Vagina (tissue), 2 donors: ENCODE data around the gene RSPO1. TPM values are rescaled to one million over a fixed set of nuclear protein-coding genes. Genes with fewer than 3 reads are reported as not detected.
"Not testable (repeated sequence)": the region's sequence is repeated elsewhere in the genome, so short reads cannot be mapped to it uniquely, and the experiment has no call there.

Experiments used
- DNase-seq, 2 donors: peaks; one replicate each; pipeline ENCODE4 v3.0.0-alpha.2; 2017; ENCODE audit errors: extremely low spot score in 2 of 2
- H3K27ac ChIP-seq: fragments of 200-600 bp; sonication (generic); one replicate; pipeline ENCODE4 v1.5.1; 2019
- H3K27me3 ChIP-seq: fragments of 200-600 bp; sonication (generic); one replicate; pipeline ENCODE4 v1.5.1; 2019
- H3K36me3 ChIP-seq, 2 donors: fragments of 200-600 bp; sonication (generic); one replicate each; pipeline ENCODE4 v1.5.1; 2017 to 2019
- H3K4me1 ChIP-seq: fragments of 200-600 bp; sonication (generic); one replicate; pipeline ENCODE4 v1.5.1; 2019
- H3K4me3 ChIP-seq, 2 donors: fragments of 200-600 bp; sonication (generic); 1 replicate in 1 of 2; 2 replicates in 1 of 2; pipeline ENCODE4 v1.5.1; 2016 to 2019
- H3K9me3 ChIP-seq: fragments of 200-600 bp; sonication (generic); one replicate; pipeline ENCODE4 v1.5.1; 2019
- CTCF ChIP-seq, 3 experiments: fragments of 450-650 bp in 2 of 3; fragments of 200-600 bp in 1 of 3; sonication (generic) in 1 of 3; IDR thresholded peaks; one replicate each; pipeline ENCODE4 v1.5.1; 2017 to 2019; ENCODE audit warnings: antibody characterized with exemption in 3 of 3, mild to moderate bottlenecking in 2 of 3, moderate library complexity in 2 of 3
- POLR2A ChIP-seq, 2 donors: fragments of 450-650 bp; IDR thresholded peaks; one replicate each; pipeline ENCODE4 v1.6.1; 2017; ENCODE audit warnings: antibody characterized with exemption in 2 of 2, mild to moderate bottlenecking in 2 of 2, moderate library complexity in 2 of 2
- POLR2AphosphoS5 ChIP-seq, 2 donors: sonication (generic); formaldehyde crosslinking; IDR thresholded peaks; one replicate each; pipeline ENCODE4 v1.9.0; 2017; ENCODE audit warnings: antibody characterized with exemption in 2 of 2, mild to moderate bottlenecking in 2 of 2, low read depth in 1 of 2; ENCODE audit not compliant: insufficient read depth in 1 of 2
- intact Hi-C: fragments of 100-400 bp; cut with DNase I; formaldehyde crosslinking; loops from one replicate; pipeline ENCODE4 v1.15.1; 2023
- total RNA-seq: library from RNA; depleted of rRNA; stranded (reverse); fragments of >200 nt; gene quantifications from one replicate; pipeline ENCODE4 v1.2.3, GENCODE V29; 2016

Gene RSPO1, protein sequence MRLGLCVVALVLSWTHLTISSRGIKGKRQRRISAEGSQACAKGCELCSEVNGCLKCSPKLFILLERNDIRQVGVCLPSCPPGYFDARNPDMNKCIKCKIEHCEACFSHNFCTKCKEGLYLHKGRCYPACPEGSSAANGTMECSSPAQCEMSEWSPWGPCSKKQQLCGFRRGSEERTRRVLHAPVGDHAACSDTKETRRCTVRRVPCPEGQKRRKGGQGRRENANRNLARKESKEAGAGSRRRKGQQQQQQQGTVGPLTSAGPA
- total RNA-seq = 23.3 TPM

DNA sequence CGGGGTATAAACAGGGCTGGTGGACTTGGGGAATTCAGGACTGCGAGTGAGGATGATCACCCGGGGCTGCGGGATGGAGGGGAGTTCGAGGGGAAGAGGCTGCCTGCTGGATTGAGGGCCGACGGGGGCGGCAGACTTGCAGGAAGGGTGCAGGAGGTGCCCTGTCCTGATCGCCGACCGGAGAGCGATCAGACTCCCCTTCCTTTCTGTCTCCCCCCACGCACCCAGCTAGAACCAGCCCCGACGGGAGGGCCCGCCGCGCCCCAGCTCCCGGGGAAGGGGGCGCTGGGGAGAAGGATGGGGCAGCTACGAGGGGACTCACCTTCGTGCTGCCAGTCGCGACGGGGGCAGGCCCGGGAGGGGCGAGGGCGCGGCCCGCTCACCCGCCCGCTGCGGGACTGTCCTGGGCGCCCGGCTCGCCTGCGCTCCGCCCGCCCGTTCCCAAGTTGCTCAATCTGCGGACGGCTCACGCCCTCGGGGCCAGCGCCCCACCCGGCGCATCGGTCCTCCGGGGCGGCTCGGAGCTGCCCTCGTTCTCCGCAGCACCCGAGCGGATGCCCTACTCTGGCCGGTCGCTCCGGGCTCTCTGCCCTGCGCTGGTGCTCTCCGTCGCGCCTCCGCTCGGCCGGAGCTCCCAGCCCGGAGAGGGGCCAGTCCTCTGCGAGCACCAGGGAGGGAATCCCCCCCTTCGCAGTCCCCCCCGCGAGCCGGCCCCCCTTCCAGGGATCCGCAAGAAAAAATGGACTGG lies at the start of gene RSPO1:
Gene RSPO1 (minus strand): TSS at position 649 of the 748 bp plus-strand sequence. CDS start 5,231 bp downstream, outside the sequence.
- TF ChIP-seq CTCF (IDR thresholded peaks at IDR 0.05) (no peak), POLR2A (IDR thresholded peaks at IDR 0.05) (peak in 1 of 2 donors; percentile 12), POLR2AphosphoS5 (IDR thresholded peaks at IDR 0.05; ENCODE audit: insufficient read depth in 1 of 2, low read depth in 1 of 2) (peak in 1 of 2 donors; percentile 78)
- H3K36me3 ChIP-seq = no peaks in the 10 kb centered on the region
- no peaks in the 10 kb centered on the region for H3K27me3 ChIP-seq
- H3K9me3 ChIP-seq = no peaks in the 10 kb centered on the region
- DNase-seq = no peak
- intact Hi-C loops = no loop called here
- peaks cover 33% of the 10 kb centered on the region for H3K4me1 ChIP-seq
- peak within 1 kb of the TSS; percentile 61 for H3K27ac ChIP-seq
- peak within 1 kb of the TSS; percentile 51 to 52 for H3K4me3 ChIP-seq

DNA sequence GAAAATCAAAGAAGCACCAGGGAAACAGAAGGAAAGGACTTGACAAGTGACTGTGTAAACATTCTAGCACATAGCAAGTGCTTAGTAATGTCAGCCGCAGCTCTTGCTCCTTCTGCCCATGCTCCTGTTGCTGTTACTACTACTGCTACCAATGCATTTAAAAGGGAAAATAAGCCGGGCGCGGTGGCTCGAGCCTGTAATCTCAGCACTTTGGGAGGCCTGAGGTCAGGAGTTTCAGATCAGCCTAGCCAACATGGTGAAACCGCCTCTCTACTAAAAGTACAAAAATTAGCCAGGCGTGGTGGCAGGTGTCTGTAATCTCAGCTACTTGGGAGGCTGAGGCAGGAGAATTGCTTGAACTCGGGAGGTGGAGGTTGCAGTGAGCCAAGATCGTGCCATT lies 49.5 kb upstream of the RSPO1 start:
- intact Hi-C loops = loop anchor here (5.0 to 10.0 kb wide), 3 partner anchors 87 to 229 kb away; partner anchors contain the start of gene GNL2
- H3K4me3 ChIP-seq, DNase-seq, H3K27me3 ChIP-seq, H3K27ac ChIP-seq, H3K9me3 ChIP-seq, H3K4me1 ChIP-seq: not testable (repeated sequence)
- H3K36me3 ChIP-seq = peaks cover 0 to 35% of the 10 kb centered on the region in 2 donors

DNA sequence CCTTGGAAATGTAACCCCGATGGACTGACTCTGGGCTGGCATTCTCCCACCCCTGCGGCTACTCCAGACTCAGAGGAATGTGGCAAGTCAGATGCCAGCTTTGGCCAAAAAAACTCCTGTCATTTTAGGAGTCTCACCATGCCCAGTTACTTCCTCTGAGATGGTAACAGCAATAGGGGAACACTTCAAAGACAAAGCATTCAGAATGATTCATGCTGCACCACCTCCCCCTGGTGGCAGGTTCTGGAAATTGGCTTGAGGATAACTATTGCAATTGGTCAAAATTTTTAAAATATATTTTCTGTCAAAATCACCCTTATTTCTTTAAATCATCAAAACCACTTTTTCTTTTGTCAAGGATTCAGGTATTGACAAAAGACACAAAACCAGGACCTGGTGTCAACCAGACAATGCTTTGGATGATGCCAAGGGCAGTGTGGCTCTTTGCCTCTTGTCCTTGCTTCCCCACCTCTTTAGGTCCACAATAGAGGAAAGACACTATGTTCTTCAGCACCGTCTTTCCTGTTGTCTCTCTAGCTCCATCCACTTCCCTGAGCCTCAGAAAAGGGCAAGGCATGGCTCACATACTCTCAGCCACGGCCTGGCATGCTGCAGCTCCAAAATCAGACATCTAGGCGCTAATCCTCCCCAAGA lies 47.8 kb upstream of the RSPO1 start:
- intact Hi-C loops = loop anchor here (5.0 to 10.0 kb wide), 3 partner anchors 85 to 228 kb away; partner anchors contain the start of gene GNL2
- H3K36me3 ChIP-seq = peaks cover 0 to 31% of the 10 kb centered on the region in 2 donors

DNA sequence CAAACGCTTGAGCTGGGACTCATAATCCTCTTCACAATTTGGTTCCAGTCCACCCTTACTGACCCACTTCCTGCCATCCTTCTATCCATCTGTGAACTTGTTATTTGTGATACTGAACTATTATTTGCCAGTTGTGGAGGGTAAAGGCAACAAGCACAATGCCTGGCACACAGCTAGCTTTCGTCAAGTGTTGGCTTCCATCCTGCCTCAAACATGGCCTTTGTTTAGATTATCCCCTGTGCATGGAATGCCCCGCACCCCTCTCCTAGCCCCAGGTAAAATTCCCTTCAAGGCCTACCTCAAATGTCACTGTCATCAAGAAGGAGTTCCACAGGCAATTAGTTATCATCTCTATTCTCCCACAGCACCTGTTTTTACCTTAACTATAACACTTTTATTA lies 46.2 kb upstream of the RSPO1 start:
- no peak overlapping the region for H3K4me3 ChIP-seq
- no peaks in the 10 kb centered on the region for H3K27me3 ChIP-seq
- H3K27ac ChIP-seq = no peak overlapping the region
- peaks cover 0 to 18% of the 10 kb centered on the region in 2 donors for H3K36me3 ChIP-seq
- intact Hi-C loops = loop anchor here (5.0 to 10.0 kb wide), 3 partner anchors 84 to 226 kb away; partner anchors contain the start of gene GNL2
- TF ChIP-seq POLR2AphosphoS5 (IDR thresholded peaks at IDR 0.05; ENCODE audit: insufficient read depth in 1 of 2, low read depth in 1 of 2) = no peak
- TF ChIP-seq POLR2A (IDR thresholded peaks at IDR 0.05) = no peak
- TF ChIP-seq CTCF (IDR thresholded peaks at IDR 0.05) = no peak
- DNase-seq = no peak
- peaks cover 12% of the 10 kb centered on the region for H3K4me1 ChIP-seq
- H3K9me3 ChIP-seq = no peaks in the 10 kb centered on the region

More for the DNA sequence above, 47.8 kb upstream of the RSPO1 start:
- H3K4me3 ChIP-seq = no peak overlapping the region
- no peaks in the 10 kb centered on the region for H3K9me3 ChIP-seq
- peaks cover 2% of the 10 kb centered on the region for H3K4me1 ChIP-seq
- H3K27me3 ChIP-seq = no peaks in the 10 kb centered on the region
- no peak overlapping the region for H3K27ac ChIP-seq
- peak in 1 of 2 donors; percentile 57 for TF ChIP-seq POLR2AphosphoS5 (IDR thresholded peaks at IDR 0.05; ENCODE audit: insufficient read depth in 1 of 2, low read depth in 1 of 2)
- TF ChIP-seq POLR2A (IDR thresholded peaks at IDR 0.05) = no peak
- peak; percentile 68 to 89 (median 70) for TF ChIP-seq CTCF (IDR thresholded peaks at IDR 0.05)
- DNase-seq = no peak

DNA sequence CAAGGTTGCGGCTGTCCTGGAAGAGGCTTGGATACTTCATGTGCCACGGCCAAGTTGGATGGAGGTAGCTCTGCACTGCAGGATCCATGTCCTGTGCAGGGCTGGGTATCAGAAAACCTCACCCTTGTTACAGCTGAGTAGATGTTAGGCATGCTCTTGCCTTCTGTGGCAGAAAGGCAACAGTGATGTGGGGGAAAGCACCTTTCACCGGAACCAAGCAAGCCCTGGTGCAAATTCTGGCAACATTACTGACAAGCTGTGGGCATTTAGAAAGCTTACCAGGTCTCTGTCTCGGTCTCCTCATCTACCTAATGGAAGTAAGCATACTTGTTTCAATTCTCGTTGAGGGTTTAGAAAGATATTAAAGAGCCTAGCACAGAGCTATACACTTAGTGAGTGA lies 43.1 kb upstream of the RSPO1 start:
- Histone ChIP-seq H3K27ac (no peak overlapping the region), H3K4me3 (no peak overlapping the region), H3K9me3 (no peaks in the 10 kb centered on the region), H3K4me1 (peaks cover 20% of the 10 kb centered on the region), H3K36me3 (peaks cover 0 to 2% of the 10 kb centered on the region in 2 donors), H3K27me3 (no peaks in the 10 kb centered on the region)
- DNase-seq = no peak
- no peak for TF ChIP-seq POLR2A (IDR thresholded peaks at IDR 0.05)
- TF ChIP-seq POLR2AphosphoS5 (IDR thresholded peaks at IDR 0.05; ENCODE audit: insufficient read depth in 1 of 2, low read depth in 1 of 2) = no peak
- no peak for TF ChIP-seq CTCF (IDR thresholded peaks at IDR 0.05)
- intact Hi-C loops = no loop called here
